PC-9 (cell line): ENCODE measurements around the gene IQSEC3. TPM values are rescaled to one million over a fixed set of nuclear protein-coding genes. Genes with fewer than 3 reads are reported as not detected.

Experiments
- BruUV-seq: library from RNA; stranded (reverse); fragments of 400-500 nt; replicated peaks from 2 replicates; lab custom pipeline; 2021; lab: Mats Ljungman, UMichigan
- CTCF ChIA-PET: fragments of 300-600 bp; sonication (Branson Sonifier 250); formaldehyde crosslinking; loops from one replicate; lab custom pipeline; 2022; ENCODE audit warnings: antibody characterized with exemption; lab: Charles Lee
- POLR2A ChIA-PET: fragments of 300-600 bp; sonication (Branson Sonifier 250); formaldehyde crosslinking; loops from one replicate; lab custom pipeline; 2022; ENCODE audit warnings: antibody characterized with exemption; ENCODE audit not compliant: unreplicated experiment; lab: Charles Lee
- DNase-seq, 2 experiments: peaks; one replicate each; pipeline versions ENCODE4 v3.0.0 to v3.0.0-alpha.2; 2015 to 2022; ENCODE audit warnings: mixed read lengths in 1 of 2
- H2AFZ ChIP-seq: fragments of 200-600 bp; sonication (generic); 2 replicates; pipeline ENCODE4 v1.8.1; 2017; ENCODE audit warnings: antibody characterized with exemption
- H3F3A ChIP-seq: fragments of 200-600 bp; sonication (generic); 2 replicates; pipeline ENCODE4 v1.8.1; 2017; ENCODE audit warnings: antibody characterized with exemption, mild to moderate bottlenecking, low read depth; ENCODE audit not compliant: insufficient read depth
- H3K27ac ChIP-seq: fragments of 200-600 bp; sonication (generic); 2 replicates; pipeline ENCODE4 v1.6.1; 2016; ENCODE audit warnings: mixed run types
- H3K27me3 ChIP-seq: fragments of 200-600 bp; sonication (generic); 2 replicates; pipeline ENCODE4 v1.6.1; 2016; ENCODE audit warnings: low read depth, mixed run types; ENCODE audit not compliant: insufficient read depth
- H3K36me3 ChIP-seq: fragments of 200-600 bp; sonication (generic); 2 replicates; pipeline ENCODE4 v1.6.1; 2016; ENCODE audit warnings: low read depth, mixed run types
- H3K4me1 ChIP-seq: fragments of 200-600 bp; sonication (generic); replicated peaks from 2 replicates; pipeline ENCODE4 v1.6.1; 2016; ENCODE audit warnings: mixed run types; ENCODE audit not compliant: insufficient read depth
- H3K4me2 ChIP-seq: fragments of 200-600 bp; sonication (generic); 2 replicates; pipeline ENCODE4 v1.6.1; 2017; ENCODE audit warnings: mixed run types
- H3K4me3 ChIP-seq: fragments of 200-600 bp; sonication (generic); 2 replicates; pipeline ENCODE4 v1.6.1; 2016; ENCODE audit warnings: mixed run types
- H3K79me2 ChIP-seq: fragments of 200-600 bp; sonication (generic); 2 replicates; pipeline ENCODE4 v1.6.1; 2017; ENCODE audit warnings: low read depth, mixed run types
- H3K9me2 ChIP-seq: fragments of 200-600 bp; sonication (generic); 2 replicates; pipeline ENCODE4 v1.8.1; 2017; ENCODE audit warnings: mild to moderate bottlenecking; ENCODE audit not compliant: insufficient read depth
- H3K9me3 ChIP-seq: fragments of 200-600 bp; sonication (generic); 2 replicates; pipeline ENCODE4 v1.8.1; 2016; ENCODE audit warnings: low read depth; ENCODE audit not compliant: insufficient read depth
- H4K20me1 ChIP-seq: fragments of 200-600 bp; sonication (generic); 2 replicates; pipeline ENCODE4 v1.8.1; 2017; ENCODE audit not compliant: insufficient read depth
- CTCF ChIP-seq: fragments of 200-600 bp; sonication (generic); conservative IDR thresholded peaks from 2 replicates; pipeline ENCODE4 v1.6.1; 2017; ENCODE audit warnings: mixed run types, antibody characterized with exemption, mild to moderate bottlenecking, moderate library complexity
- EZH2 ChIP-seq: fragments of 200-600 bp; sonication (generic); IDR thresholded peaks from 2 replicates; pipeline ENCODE4 v1.8.0; 2017; ENCODE audit warnings: antibody characterized with exemption, low read depth
- intact Hi-C: fragments of 100-400 bp; cut with micrococcal nuclease; formaldehyde crosslinking; loops from one replicate; pipeline ENCODE4 v1.10.0; 2022; ENCODE audit not compliant: unreplicated experiment
- total RNA-seq: library from RNA; stranded (reverse); gene quantifications from 2 replicates; pipeline ENCODE4 v1.2.3, GENCODE V29; 2021

Gene IQSEC3
- total RNA-seq, 1 experiment from 2014 or later = not detected

GRCh38 chr12:84056-84455, 17.5 kb downstream of the IQSEC3 start:
- POLR2A ChIA-PET = no interaction called here
- no peak for TF ChIP-seq EZH2
- TF ChIP-seq CTCF = no peak
- Histone ChIP-seq H3K9me3 (no peaks in the 10 kb centered on the region), H3K4me2 (no peak overlapping the region), H3K79me2 (no peaks in the 10 kb centered on the region), H3K27ac (no peak overlapping the region), H3K9me2 (no peaks in the 10 kb centered on the region), H3K4me1 (no peaks in the 10 kb centered on the region), H3F3A (no peaks in the 10 kb centered on the region), H3K27me3 (peaks cover 100% of the 10 kb centered on the region), H3K4me3 (no peak overlapping the region), H2AFZ (no peak overlapping the region), H4K20me1 (no peaks in the 10 kb centered on the region), H3K36me3 (no peaks in the 10 kb centered on the region)
- DNase-seq = no peak
- intact Hi-C loops = no loop called here
- no TSS peak for BruUV-seq
- CTCF ChIA-PET = no interaction called here

DNA sequence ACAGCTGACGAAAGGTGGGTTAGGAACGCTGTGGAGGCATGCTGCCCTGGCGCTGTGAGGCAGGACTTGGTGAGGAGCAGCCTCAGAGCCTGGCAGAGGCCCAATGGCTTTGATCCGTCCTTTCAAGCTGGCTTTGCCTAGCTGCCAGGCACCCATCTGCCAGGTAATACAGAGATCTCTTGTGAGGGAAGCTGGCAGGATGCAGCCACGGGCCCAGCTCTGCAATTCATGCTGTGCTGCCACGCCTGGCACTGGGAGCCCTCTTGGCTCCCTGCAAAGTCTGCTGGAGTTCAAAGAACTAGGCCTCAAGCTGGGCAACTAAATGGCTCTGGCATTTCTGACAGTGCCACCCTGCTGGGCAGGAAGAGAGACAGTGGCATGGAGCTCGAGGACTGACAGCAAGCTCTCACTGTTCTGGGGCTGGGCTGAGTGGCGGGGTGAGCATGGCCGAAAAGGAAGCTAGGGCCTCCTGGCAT, 18.7 kb downstream of the IQSEC3 start:
- H4K20me1 ChIP-seq = no peaks in the 10 kb centered on the region
- BruUV-seq = no TSS peak
- TF ChIP-seq EZH2 = no peak
- no peak for TF ChIP-seq CTCF
- H2AFZ ChIP-seq = no peak overlapping the region
- intact Hi-C loops = no loop called here
- H3K79me2 ChIP-seq = no peaks in the 10 kb centered on the region
- ChIA-PET CTCF (no interaction called here), POLR2A (no interaction called here)
- H3K4me3 ChIP-seq = no peak overlapping the region
- peaks cover 99% of the 10 kb centered on the region for H3K27me3 ChIP-seq
- no peaks in the 10 kb centered on the region for H3F3A ChIP-seq
- no peaks in the 10 kb centered on the region for H3K9me2 ChIP-seq
- no peaks in the 10 kb centered on the region for H3K4me1 ChIP-seq
- no peak overlapping the region for H3K27ac ChIP-seq
- H3K36me3 ChIP-seq = no peaks in the 10 kb centered on the region
- no peak overlapping the region for H3K4me2 ChIP-seq
- H3K9me3 ChIP-seq = no peaks in the 10 kb centered on the region
- no peak for DNase-seq

- H3K27ac ChIP-seq = no peak overlapping the region
- H3K4me3 ChIP-seq = no peak overlapping the region
- H4K20me1 ChIP-seq = no peaks in the 10 kb centered on the region
- H3K4me2 ChIP-seq = no peak overlapping the region
- no peak for TF ChIP-seq CTCF
- no peak for TF ChIP-seq EZH2
- intact Hi-C loops = no loop called here
- ChIA-PET POLR2A (no interaction called here), CTCF (no interaction called here)
- H3K9me3 ChIP-seq = no peaks in the 10 kb centered on the region
- no TSS peak for BruUV-seq
- H2AFZ ChIP-seq = no peak overlapping the region
- H3K4me1 ChIP-seq = no peaks in the 10 kb centered on the region
- no peak for DNase-seq
- H3K9me2 ChIP-seq = no peaks in the 10 kb centered on the region
- H3F3A ChIP-seq = no peaks in the 10 kb centered on the region
- no peaks in the 10 kb centered on the region for H3K36me3 ChIP-seq
- peaks cover 99% of the 10 kb centered on the region for H3K27me3 ChIP-seq
- H3K79me2 ChIP-seq = no peaks in the 10 kb centered on the region
Observed at GRCh38 chr12:87315-87714, 20.7 kb downstream of the IQSEC3 start.
